ENCODE data around the gene TAP2.
A peak's percentile ranks its signal among the peaks of the same experiment; 100 is the strongest.

The TAP2 gene

DNA sequence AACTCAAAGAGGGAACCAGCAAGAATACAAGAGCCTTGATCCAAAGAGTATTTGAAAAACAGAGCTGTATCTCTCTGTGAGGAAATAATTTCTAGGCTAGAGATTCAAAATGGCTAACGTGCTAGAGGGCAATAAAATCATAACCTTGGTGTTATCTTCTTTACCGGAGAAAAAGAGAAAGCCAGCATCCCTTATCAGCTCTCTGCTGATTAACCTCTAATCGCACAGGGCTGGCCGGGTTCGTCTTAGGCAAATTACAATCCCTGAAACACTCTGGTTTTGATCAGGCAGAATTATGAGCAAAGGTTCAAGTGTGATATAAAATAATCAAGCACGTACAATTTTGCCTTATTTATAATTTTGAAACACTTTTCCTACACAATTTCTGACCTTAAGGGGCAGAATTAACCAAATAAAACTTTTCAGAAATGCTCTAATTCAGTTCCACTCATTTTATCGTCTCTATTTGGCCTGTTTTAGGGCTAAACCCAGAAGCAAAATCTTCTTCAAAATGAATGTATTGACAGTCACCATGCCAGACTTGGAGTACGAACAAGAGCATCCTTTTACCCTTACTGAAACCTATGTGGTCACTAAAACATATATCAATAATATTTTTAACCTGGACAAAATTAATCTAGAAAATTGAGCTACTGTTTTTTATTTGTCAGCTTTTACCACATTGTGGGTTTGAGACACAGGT is 29.2 kb upstream of the TAP2 start:
- FAIRE-seq (no peak), DNase-seq (ENCODE audit: insufficient read length) (no peak)
- TF ChIP-seq TAF1 (IDR thresholded peaks at IDR 0.05; ENCODE audit: borderline replicate concordance, low read depth, low read length) (no peak), POLR2AphosphoS5 (IDR thresholded peaks at IDR 0.05; ENCODE audit: low read depth, low read length) (no peak), POLR2A (IDR thresholded peaks at IDR 0.05; ENCODE audit: low read depth, low read length) (no peak)

GRCh38 chr6:32867022-32867477 is 28.5 kb upstream of the TAP2 start:
- FAIRE-seq (peak; percentile 83), DNase-seq (ENCODE audit: insufficient read length) (no peak)
- TF ChIP-seq POLR2A (IDR thresholded peaks at IDR 0.05; ENCODE audit: low read depth, low read length) (peak; percentile 61), TAF1 (IDR thresholded peaks at IDR 0.05; ENCODE audit: borderline replicate concordance, low read depth, low read length) (peak; percentile 26; the same call in 1 of the 2 replicates), POLR2AphosphoS5 (IDR thresholded peaks at IDR 0.05; ENCODE audit: low read depth, low read length) (0 out of 2 replicates have a peak, but pooled peaks have one; percentile 28)

DNA sequence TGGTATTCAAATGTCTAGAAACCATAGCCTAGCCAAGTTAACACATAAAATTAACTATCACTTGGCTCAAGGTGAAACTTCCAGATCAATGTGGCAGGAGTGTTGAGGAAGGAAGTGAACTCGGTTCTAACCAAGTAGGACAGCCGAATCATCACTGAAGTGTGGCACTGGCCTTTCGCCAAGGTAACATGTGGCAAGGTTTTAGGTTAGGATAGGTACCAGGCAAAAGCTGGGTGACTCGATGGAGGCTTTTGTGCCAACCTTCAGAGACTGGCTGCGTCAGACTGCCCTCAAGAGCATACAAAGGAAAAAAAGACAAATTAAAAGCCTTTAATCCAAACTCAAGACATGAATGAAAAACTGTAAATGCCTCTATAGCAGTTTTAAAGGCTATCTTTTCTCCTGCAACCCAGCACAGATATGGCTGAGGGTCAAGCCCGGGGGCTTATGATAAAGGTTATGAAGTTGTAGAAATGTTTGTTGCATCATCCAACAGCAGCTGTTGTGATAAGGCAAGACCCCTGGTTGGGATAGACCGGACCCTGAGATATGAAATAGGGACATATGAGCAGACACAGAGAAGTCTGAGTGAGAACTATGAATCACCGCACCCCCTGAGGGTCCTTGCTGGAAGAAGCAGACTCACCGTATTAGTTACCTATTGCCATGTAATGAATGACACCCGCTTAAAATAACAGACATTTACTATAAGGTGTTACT is 27.3 kb upstream of the TAP2 start:
- no peak for DNase-seq (ENCODE audit: insufficient read length)

GRCh38 chr6:32862725-32863124 is 24.2 kb upstream of the TAP2 start:
- no peak for DNase-seq (ENCODE audit: insufficient read length)
- TF ChIP-seq POLR2A (IDR thresholded peaks at IDR 0.05; ENCODE audit: low read depth, low read length) (no peak), POLR2AphosphoS5 (IDR thresholded peaks at IDR 0.05; ENCODE audit: low read depth, low read length) (no peak), TAF1 (IDR thresholded peaks at IDR 0.05; ENCODE audit: borderline replicate concordance, low read depth, low read length) (no peak)
- no peak for FAIRE-seq

More for the DNA sequence above, 27.3 kb upstream of the TAP2 start:
- no peak for TF ChIP-seq POLR2A (IDR thresholded peaks at IDR 0.05; ENCODE audit: low read depth, low read length)
- no peak for TF ChIP-seq TAF1 (IDR thresholded peaks at IDR 0.05; ENCODE audit: borderline replicate concordance, low read depth, low read length)
- TF ChIP-seq POLR2AphosphoS5 (IDR thresholded peaks at IDR 0.05; ENCODE audit: low read depth, low read length) = no peak
- FAIRE-seq = peak; percentile 5

- peak; percentile 53 for FAIRE-seq
- TF ChIP-seq POLR2AphosphoS5 (IDR thresholded peaks at IDR 0.05; ENCODE audit: low read depth, low read length) (no peak), POLR2A (IDR thresholded peaks at IDR 0.05; ENCODE audit: low read depth, low read length) (no peak)
- no peak for DNase-seq (ENCODE audit: insufficient read length)
Measured at GRCh38 chr6:32860674-32861073, 22.1 kb upstream of the TAP2 start.

GRCh38 chr6:32858194-32858593 is 19.7 kb upstream of the TAP2 start:
- no peak for DNase-seq (ENCODE audit: insufficient read length)
- TF ChIP-seq TAF1 (IDR thresholded peaks at IDR 0.05; ENCODE audit: borderline replicate concordance, low read depth, low read length) (no peak), POLR2A (IDR thresholded peaks at IDR 0.05; ENCODE audit: low read depth, low read length) (no peak), POLR2AphosphoS5 (IDR thresholded peaks at IDR 0.05; ENCODE audit: low read depth, low read length) (no peak)
- FAIRE-seq = no peak

DNA sequence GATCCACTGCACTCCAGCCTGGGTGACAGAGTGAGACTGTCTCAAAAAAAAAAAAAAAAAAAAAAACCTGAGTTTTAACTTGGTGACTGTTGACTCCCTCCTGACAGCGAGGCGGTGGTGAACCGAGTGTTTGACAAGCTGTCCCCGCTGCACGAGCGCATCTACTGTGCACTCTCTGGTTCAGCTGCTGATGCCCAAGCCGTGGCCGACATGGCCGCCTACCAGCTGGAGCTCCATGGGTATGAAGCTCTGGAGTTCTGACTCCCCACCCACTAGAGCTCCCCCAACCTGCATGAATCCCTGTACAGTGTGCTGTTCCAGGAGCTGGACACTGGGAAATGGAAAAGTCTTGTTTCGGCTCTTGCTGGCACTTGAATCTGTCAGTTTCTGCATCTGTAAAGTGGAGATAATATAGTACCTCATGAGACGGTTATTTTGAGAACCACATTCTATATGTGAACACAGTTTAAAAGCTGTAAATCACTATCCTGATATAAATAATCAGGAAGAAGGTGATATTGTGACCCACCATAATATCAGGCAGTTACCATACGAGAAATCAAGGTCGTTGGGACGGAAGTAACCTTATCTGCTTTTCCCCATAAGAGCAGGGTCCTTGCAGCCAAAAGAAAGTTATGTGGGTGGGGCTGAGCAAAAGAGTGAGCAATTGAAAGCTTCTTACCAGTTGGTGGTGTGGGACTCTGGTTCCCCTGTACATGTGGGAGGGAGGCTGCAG is 18.8 kb upstream of the TAP2 start:
- FAIRE-seq (no peak), DNase-seq (ENCODE audit: insufficient read length) (no peak)
- TF ChIP-seq POLR2A (IDR thresholded peaks at IDR 0.05; ENCODE audit: low read depth, low read length) (no peak), TAF1 (IDR thresholded peaks at IDR 0.05; ENCODE audit: borderline replicate concordance, low read depth, low read length) (no peak), POLR2AphosphoS5 (IDR thresholded peaks at IDR 0.05; ENCODE audit: low read depth, low read length) (no peak)

DNA sequence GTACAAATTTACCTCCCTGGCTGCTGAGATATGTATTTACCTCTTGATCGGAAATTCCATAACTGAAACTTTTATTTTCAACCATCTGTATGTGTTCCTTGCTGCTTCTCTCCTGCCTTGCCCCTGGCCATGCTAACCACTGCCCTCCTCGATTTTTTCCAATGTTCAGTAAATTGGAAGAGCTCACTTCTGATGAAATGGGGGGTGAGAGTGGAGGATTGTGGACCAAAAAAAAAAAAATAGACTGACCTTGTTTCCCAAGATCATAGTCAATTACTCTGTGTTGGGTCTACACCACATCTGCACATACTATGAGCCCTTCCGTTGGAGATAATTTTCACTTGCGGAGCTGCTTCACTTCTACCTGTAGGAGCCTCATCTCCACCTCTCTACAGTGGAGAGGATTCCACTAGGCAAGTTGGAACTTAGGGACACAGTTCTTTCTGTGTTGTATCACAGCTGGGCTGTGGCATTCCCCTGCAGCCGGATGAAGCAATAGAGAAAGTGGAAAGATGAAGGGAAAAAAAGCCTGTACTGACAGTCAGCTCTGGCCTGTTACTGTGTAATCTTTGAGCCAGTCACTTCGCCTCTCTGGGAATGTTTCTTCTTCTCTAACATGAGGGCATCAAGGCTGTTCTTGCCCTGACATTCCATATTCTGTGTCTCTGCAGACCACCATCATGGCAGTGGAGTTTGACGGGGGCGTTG is 17.1 kb upstream of the TAP2 start:
- FAIRE-seq = peak; percentile 9

DNA sequence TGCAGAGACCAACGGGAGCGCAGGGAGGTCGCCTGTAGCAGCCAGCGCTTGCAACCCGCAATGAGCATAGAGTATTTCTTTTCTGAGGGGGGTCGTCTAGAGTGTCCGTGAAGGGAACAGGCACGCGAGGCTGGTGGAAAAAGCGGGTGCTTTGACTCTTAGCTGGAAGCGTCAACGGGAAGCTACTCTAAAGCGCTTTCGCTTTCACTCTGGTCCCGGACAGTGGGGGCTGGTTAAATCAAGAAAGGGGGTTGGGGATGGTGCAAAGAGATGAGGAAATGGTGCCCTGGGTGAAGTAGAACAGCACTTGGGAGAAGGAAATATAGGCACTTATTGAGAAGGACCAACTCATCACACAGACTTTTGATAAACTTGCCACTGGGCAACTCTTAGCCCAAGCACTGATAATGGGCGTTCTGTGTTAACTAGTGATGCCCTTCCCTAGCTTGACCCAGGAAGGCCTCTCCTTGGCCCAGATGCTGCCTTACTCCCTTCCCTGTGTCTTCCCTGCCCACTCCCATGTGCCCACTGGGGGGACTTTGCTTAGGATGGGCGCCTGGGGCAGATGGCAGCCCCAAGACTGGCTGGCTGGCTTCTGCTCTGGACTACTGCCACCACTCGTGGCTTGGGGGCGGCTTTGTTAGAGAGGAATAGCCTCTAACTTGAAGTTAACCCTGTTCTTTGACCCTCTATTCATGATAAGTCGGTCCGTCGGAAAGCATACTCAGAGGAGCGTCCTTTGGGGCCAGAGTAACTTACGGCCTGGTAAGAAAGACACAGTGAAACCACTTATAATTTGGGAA is 16.0 kb upstream of the TAP2 start:
- TF ChIP-seq TAF1 (IDR thresholded peaks at IDR 0.05; ENCODE audit: borderline replicate concordance, low read depth, low read length) (0 out of 2 replicates have a peak, but pooled peaks have one; percentile 15), POLR2A (IDR thresholded peaks at IDR 0.05; ENCODE audit: low read depth, low read length) (no peak; the same call in 1 of the 2 replicates)
- FAIRE-seq = peak; percentile 73
- DNase-seq (ENCODE audit: insufficient read length) = peak; percentile 58

More for the DNA sequence above, 17.1 kb upstream of the TAP2 start:
- TF ChIP-seq POLR2AphosphoS5 (IDR thresholded peaks at IDR 0.05; ENCODE audit: low read depth, low read length) (no peak), TAF1 (IDR thresholded peaks at IDR 0.05; ENCODE audit: borderline replicate concordance, low read depth, low read length) (no peak), POLR2A (IDR thresholded peaks at IDR 0.05; ENCODE audit: low read depth, low read length) (no peak)
- DNase-seq (ENCODE audit: insufficient read length) = no peak

All from GM12892 (cell line).